GM19351 (cell line): Measurements from ENCODE around the gene TACC2.
"Not testable (repeated sequence)": the region's sequence is repeated elsewhere in the genome, so short reads cannot be mapped to it uniquely, and the experiment has no call there.

Source experiments
- ATAC-seq: cut with Tn5 transposase; IDR thresholded peaks from one replicate; pipeline ENCODE4 v1.9.1; 2021; ENCODE audit warnings: mild to moderate bottlenecking, moderate library complexity; ENCODE audit not compliant: unreplicated experiment

The TACC2 gene

GRCh38 chr10:121976607-121977006, 12.4 kb upstream of the TACC2 start:
- no peak for ATAC-seq

GRCh38 chr10:121978511-121978910, 10.5 kb upstream of the TACC2 start:
- ATAC-seq, result no peak

- no peak for ATAC-seq
Observed at GRCh38 chr10:121981346-121981745, 7.6 kb upstream of the TACC2 start.

- no peak for ATAC-seq
Observed at GRCh38 chr10:121983852-121984251, 5.1 kb upstream of the TACC2 start.

- no peak for ATAC-seq
Observed at GRCh38 chr10:121984463-121984862, 4.5 kb upstream of the TACC2 start.

GRCh38 chr10:121990015-121990677, 1.2 kb downstream of the TACC2 start:
- ATAC-seq, result no peak

GRCh38 chr10:121991727-121992126, 2.8 kb downstream of the TACC2 start:
- not testable (repeated sequence) for ATAC-seq

GRCh38 chr10:121994429-121994941, 5.5 kb downstream of the TACC2 start:
- no peak for ATAC-seq

GRCh38 chr10:121998462-121998861, 9.5 kb downstream of the TACC2 start:
- no peak for ATAC-seq

- ATAC-seq, result no peak
Observed at GRCh38 chr10:121999301-121999700, 10.3 kb downstream of the TACC2 start.

GRCh38 chr10:122001698-122002097, 12.7 kb downstream of the TACC2 start:
- ATAC-seq, result no peak

GRCh38 chr10:122007415-122007814, 18.5 kb downstream of the TACC2 start:
- ATAC-seq, result no peak

- no peak for ATAC-seq
Observed at GRCh38 chr10:122010405-122011050, 21.6 kb downstream of the TACC2 start.

- ATAC-seq, result no peak
Observed at GRCh38 chr10:122012731-122013130, 23.8 kb downstream of the TACC2 start.

GRCh38 chr10:122013311-122013780, 24.4 kb downstream of the TACC2 start:
- no peak for ATAC-seq

- no peak for ATAC-seq
Observed at GRCh38 chr10:122014652-122015248, 25.8 kb downstream of the TACC2 start.

GRCh38 chr10:122017926-122018325, 29.0 kb downstream of the TACC2 start:
- not testable (repeated sequence) for ATAC-seq

GRCh38 chr10:122018491-122018890, 29.5 kb downstream of the TACC2 start:
- no peak for ATAC-seq

- no peak for ATAC-seq
Observed at GRCh38 chr10:122018951-122019413, 30.0 kb downstream of the TACC2 start.

- no peak for ATAC-seq
Observed at GRCh38 chr10:122019414-122019975, 30.5 kb downstream of the TACC2 start.

- ATAC-seq, result no peak
Observed at GRCh38 chr10:122020226-122020625, 31.3 kb downstream of the TACC2 start.
